HUES48 (cell line): Measurements from ENCODE around the gene FAM47E.
"Not testable (repeated sequence)": the region's sequence is repeated elsewhere in the genome, so short reads cannot be mapped to it uniquely, and the experiment has no call there.

Experiments
- H3K27ac ChIP-seq: one replicate; pipeline ENCODE4 v1.7.0; 2013; ENCODE audit warnings: low read depth, low read length, inconsistent platforms
- H3K27me3 ChIP-seq: 2 replicates; pipeline ENCODE4 v1.6.1; 2013; ENCODE audit warnings: mild to moderate bottlenecking, low read length; ENCODE audit not compliant: control insufficient read depth, insufficient read depth
- H3K36me3 ChIP-seq: 2 replicates; pipeline ENCODE4 v1.6.1; 2013; ENCODE audit warnings: low read length; ENCODE audit not compliant: control insufficient read depth, insufficient read depth
- H3K4me1 ChIP-seq: 2 replicates; pipeline ENCODE4 v1.6.1; 2013; ENCODE audit warnings: mild to moderate bottlenecking, low read length; ENCODE audit not compliant: control insufficient read depth, insufficient read depth
- H3K4me3 ChIP-seq: 2 replicates; pipeline ENCODE4 v1.5.1; 2013; ENCODE audit warnings: mild to moderate bottlenecking, low read depth, low read length
- H3K9ac ChIP-seq: 2 replicates; pipeline ENCODE4 v1.6.1; 2013; ENCODE audit warnings: mild to moderate bottlenecking, low read depth, low read length, moderate library complexity
- H3K9me3 ChIP-seq: 2 replicates; pipeline ENCODE4 v1.6.1; 2013; ENCODE audit warnings: low read length; ENCODE audit not compliant: control insufficient read depth, insufficient read depth

The FAM47E gene

DNA sequence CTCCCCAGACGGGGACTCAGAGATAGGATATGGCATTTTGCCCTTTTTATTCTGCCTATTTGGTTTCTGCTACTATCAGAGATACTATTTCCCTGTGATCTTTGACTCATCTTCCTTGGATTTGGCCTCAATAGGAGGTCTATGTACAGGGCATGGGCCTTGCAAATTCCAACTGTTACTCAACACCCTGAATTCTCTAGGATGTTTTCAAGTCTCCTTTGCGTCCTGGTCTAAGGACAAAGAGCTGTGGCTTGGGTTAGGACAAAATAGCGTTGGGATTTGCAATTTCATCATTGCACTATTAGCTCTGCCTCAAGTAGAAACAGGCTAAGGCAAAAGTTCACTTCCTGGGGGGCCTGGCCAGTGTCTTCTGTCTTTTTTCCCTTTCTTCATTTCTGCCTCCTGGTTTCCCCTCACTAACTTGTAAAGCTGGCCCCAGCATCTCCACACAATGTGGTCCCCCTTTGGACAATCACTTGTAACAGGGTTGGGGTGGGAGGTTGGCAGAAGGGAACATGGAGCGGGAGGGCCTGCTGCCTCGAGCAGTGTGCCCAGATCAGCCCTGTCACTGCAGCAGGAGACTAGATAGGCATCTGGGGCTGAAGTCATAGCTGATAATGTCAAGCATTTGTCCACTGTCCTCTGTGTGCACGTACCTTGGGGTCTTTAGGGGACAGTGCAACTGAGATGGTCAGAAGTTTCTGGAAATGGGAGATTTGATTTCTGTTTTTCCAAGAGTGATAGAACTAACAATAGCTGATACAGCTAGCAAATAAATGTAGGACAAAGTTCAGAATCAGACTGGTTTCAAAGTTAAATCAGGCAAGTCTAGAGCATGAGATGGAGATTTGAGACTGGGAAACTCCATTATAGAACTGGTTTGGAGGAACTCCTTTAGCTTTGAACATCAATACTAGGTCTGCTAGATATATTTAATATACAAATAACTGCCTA, 29.2 kb downstream of the FAM47E start:
- Histone ChIP-seq H3K27ac (no peak overlapping the region), H3K36me3 (no peaks in the 10 kb centered on the region), H3K9me3 (no peaks in the 10 kb centered on the region), H3K27me3 (no peaks in the 10 kb centered on the region), H3K4me3 (no peak overlapping the region), H3K4me1 (no peaks in the 10 kb centered on the region), H3K9ac (no peak overlapping the region)

DNA sequence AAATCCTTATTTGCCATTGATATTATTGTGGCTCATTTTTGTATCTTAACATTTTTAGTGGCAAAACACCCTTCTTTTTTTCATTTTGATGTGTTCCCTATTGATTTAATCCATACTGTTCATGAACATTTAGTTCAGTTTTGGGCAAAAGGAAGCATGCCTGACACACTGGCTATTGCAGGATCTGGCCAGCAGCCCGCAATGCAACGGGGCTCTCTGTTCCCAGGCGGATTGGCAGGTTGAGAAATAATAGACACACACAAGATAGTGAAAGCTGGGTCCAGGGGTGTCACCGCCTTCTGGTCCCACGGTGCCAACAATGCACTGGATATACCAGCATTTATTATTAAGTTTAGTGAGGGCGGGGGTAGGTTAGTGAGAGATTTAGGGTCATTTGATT, 30.1 kb downstream of the FAM47E start:
- not testable (repeated sequence) for H3K27me3 ChIP-seq, H3K9me3 ChIP-seq, H3K9ac ChIP-seq, H3K4me1 ChIP-seq, H3K36me3 ChIP-seq, H3K27ac ChIP-seq, H3K4me3 ChIP-seq

DNA sequence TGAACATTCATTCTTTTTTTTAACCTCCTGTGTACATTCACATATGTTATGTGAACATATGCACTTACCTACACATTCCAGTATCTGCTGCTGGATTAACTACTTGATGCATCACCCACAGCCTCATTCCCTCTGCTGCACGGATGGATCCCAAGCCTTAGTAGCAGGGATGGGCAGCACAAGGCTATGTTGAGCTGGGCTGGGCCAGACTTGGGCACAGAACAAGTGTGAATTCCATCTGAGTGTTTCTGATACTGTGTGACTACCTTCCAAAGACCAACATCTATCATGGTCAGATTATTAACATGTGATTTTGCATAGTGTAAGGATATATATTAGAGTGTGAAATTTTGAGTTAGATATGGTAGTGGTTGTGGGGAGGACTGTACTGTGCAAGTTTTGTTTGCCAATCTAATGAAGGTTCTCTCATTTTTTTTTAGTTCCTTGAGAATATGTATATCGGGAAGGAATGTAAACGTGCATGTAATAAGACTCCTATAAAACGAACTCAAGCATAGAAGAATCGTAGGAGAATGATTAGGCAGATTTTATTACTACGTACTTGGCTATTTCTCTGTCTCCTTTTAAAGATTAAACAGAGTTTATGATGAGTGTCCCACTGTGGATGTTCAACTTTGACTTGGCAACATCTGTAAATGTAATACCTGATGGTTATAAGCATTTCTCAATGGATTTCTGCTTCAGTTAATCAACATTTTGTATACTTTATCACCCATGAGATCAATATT, 31.6 kb downstream of the FAM47E start:
- no peaks in the 10 kb centered on the region for H3K27me3 ChIP-seq
- H3K9ac ChIP-seq: no peak overlapping the region
- no peaks in the 10 kb centered on the region for H3K9me3 ChIP-seq
- H3K27ac ChIP-seq: no peak overlapping the region
- no peaks in the 10 kb centered on the region for H3K36me3 ChIP-seq
- H3K4me1 ChIP-seq: no peaks in the 10 kb centered on the region
- no peak overlapping the region for H3K4me3 ChIP-seq

DNA sequence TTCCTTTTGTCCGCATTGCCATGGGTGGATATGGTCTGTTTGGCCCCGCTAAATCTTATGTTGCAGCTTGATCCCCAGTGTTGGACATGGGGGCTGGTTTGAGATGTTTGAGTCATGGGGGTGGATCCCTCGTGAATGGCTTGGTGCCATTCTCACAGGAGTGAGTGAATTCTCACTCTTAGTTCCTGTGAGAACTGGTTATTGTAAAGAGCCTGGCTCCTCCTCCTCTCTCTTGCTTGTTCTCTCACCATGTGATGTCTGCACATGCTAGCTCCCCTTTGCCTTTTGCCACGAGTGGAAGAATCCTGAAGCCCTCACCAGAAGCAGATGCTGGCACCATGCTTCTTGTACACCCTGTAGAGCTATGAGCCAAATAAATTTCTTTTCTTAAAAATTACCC, 32.4 kb downstream of the FAM47E start:
- H3K4me1 ChIP-seq: no peaks in the 10 kb centered on the region
- no peak overlapping the region for H3K9ac ChIP-seq
- H3K36me3 ChIP-seq: no peaks in the 10 kb centered on the region
- no peaks in the 10 kb centered on the region for H3K9me3 ChIP-seq
- H3K27ac ChIP-seq: no peak overlapping the region
- no peak overlapping the region for H3K4me3 ChIP-seq
- H3K27me3 ChIP-seq: no peaks in the 10 kb centered on the region

DNA sequence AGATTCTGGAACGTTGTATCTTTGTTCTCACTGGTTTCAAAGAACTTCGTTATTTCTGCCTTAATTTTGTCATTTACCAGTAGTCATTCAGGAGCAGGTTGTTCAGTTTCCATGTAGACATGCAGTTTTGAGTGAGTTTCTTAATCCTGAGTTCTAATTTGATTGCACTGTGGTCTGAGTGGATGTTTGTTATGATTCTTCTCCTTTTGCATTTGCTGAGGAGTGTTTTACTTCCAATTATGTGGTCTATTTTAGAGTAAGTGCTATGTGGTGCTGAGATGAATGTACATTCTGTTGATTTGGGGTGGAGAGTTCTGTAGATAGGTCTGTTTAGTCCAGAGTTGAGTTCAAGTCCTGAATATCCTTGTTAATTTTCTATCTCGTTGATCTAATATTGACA, 36.3 kb downstream of the FAM47E start:
- H3K27me3 ChIP-seq, H3K4me1 ChIP-seq, H3K36me3 ChIP-seq, H3K4me3 ChIP-seq, H3K9ac ChIP-seq, H3K27ac ChIP-seq, H3K9me3 ChIP-seq: not testable (repeated sequence)

DNA sequence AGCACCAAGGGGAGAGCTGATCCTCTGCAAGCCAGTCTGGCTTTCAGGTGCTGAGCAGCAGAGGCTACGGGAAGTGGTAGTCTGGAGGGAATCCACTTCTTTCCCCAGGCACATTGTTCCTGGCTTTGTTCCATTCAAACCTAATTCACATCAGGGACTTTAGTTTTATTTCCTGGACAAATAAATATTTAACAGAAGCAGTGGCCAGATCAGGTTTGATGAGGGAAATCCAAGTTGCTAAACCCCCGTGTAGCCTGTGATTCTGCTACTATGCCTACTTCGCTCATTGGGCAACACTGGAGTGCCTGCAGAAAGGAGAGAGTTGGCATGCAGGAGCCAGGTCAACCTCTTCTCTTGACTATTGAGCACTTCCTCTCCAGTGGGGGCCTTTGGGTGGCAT, 41.2 kb downstream of the FAM47E start:
- Histone ChIP-seq H3K36me3 (no peaks in the 10 kb centered on the region), H3K9me3 (no peaks in the 10 kb centered on the region), H3K4me3 (no peak overlapping the region), H3K27ac (no peak overlapping the region), H3K9ac (no peak overlapping the region), H3K4me1 (no peaks in the 10 kb centered on the region), H3K27me3 (no peaks in the 10 kb centered on the region)

DNA sequence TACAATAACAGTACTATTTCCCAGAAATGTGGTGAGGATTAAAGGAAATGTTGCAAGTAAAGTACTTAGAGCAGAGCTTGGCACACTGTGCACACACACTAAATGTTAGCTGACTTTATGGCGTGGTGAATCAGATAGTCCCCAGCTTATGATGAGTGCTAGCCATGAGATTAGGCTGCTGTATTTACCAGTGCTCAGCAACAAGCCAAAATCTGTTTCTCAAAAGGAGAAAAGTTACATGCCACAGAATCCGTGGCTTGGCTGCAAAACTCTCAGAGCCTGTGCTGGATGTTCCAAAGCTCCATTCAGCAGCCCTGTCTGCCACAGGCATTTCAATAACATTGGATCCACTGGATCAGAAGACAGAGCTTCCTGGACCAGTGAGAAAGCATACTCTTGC, 42.3 kb downstream of the FAM47E start:
- H3K9me3 ChIP-seq: no peaks in the 10 kb centered on the region; the same call in 1 of the 2 replicates
- H3K27me3 ChIP-seq: no peaks in the 10 kb centered on the region
- no peak overlapping the region for H3K9ac ChIP-seq
- H3K27ac ChIP-seq: no peak overlapping the region
- H3K4me1 ChIP-seq: no peaks in the 10 kb centered on the region
- no peak overlapping the region for H3K4me3 ChIP-seq
- no peaks in the 10 kb centered on the region for H3K36me3 ChIP-seq

DNA sequence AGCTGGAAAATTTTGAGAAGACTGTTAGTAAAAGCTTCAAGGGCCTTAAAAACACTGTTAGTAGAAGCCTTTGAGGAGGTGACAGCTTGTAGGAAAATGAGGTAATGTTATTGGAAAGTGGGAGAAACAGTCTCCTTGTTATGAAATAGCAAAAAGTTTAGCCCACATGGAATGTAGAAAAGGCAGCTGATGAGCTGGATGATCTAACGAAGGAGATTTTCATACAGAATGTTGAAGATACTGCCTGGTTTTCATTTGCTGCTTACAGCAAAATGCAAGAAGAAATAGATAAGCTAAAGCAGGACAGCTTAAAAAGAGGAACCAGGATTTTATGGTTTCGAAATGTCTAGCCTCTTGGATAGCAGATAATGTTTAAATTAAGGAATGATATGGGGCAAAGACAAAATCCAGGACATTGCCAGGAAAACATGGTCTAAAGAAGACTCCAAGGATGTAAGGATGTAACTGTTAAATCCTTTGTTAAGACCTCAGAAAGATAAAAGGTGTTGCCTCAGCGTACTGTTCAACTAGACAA, 44.8 kb downstream of the FAM47E start:
- no peaks in the 10 kb centered on the region for H3K27me3 ChIP-seq
- H3K27ac ChIP-seq: no peak overlapping the region
- no peak overlapping the region for H3K9ac ChIP-seq
- H3K4me3 ChIP-seq: no peak overlapping the region
- no peaks in the 10 kb centered on the region; the same call in 1 of the 2 replicates for H3K9me3 ChIP-seq
- H3K36me3 ChIP-seq: no peaks in the 10 kb centered on the region
- H3K4me1 ChIP-seq: no peaks in the 10 kb centered on the region

DNA sequence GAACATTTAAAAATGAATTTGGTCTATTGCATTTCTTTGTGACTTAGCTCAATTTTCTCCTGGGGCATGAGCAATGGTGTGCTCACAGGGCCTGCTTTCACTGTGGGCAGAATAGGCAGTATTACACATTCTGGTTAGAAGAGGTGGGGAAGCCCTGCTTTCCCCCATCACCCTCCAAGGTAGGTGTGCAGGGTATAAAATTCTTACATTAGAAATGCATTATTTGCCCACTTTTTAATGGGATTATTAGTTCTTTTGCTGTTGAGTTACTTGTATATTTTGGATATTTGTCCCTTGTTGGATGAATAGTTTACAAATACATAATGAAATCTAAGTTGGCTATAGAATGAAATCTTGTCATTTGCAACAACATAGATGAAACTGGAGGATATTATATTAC, 46.7 kb downstream of the FAM47E start:
- Histone ChIP-seq H3K27me3 (no peaks in the 10 kb centered on the region), H3K4me3 (no peak overlapping the region), H3K9me3 (no peaks in the 10 kb centered on the region; the same call in 1 of the 2 replicates), H3K4me1 (no peaks in the 10 kb centered on the region), H3K27ac (no peak overlapping the region), H3K36me3 (no peaks in the 10 kb centered on the region), H3K9ac (no peak overlapping the region)

DNA sequence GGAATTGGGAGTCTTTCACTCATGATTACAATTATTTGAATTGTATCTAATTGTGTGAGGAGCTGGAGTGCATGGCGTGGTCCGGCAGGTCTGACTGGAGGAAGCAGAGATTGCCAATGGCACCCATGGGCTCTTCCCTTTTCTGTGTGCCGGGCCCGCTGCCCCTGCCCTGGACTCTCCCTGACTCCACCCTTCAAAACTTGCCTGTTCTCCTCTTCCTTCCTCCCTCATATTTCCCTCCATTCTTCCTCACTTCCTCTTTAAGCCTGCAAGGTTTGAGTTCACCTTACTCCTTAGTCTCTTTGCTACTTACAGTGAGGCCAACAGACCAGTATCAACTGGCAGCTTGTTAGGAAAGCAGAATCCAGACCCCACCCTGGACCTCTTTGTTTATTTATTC, 48.5 kb downstream of the FAM47E start:
- no peak overlapping the region for H3K4me3 ChIP-seq
- H3K9ac ChIP-seq: no peak overlapping the region
- H3K4me1 ChIP-seq: no peaks in the 10 kb centered on the region
- H3K27ac ChIP-seq: no peak overlapping the region
- H3K9me3 ChIP-seq: no peaks in the 10 kb centered on the region; the same call in 1 of the 2 replicates
- no peaks in the 10 kb centered on the region for H3K36me3 ChIP-seq
- H3K27me3 ChIP-seq: peaks cover 5% of the 10 kb centered on the region
